OCI-LY1 (cell line): Measurements from ENCODE around the gene C1QTNF3.
"Not testable (repeated sequence)": the region's sequence is repeated elsewhere in the genome, so short reads cannot be mapped to it uniquely, and the experiment has no call there.

Experiments used
- H2AFZ ChIP-seq: fragments of 200-600 bp; sonication (generic), shearing (Covaris generic); 2 replicates; pipeline ENCODE4 v1.6.0; 2014; ENCODE audit warnings: antibody characterized with exemption, mild to moderate bottlenecking, low read length
- H3F3A ChIP-seq: fragments of 200-600 bp; sonication (generic), shearing (Covaris generic); 2 replicates; pipeline ENCODE4 v1.6.0; 2014; ENCODE audit warnings: mild to moderate bottlenecking, antibody characterized with exemption, low read length, moderate library complexity; ENCODE audit not compliant: insufficient read depth
- H3K27ac ChIP-seq: fragments of 200-600 bp; sonication (generic); 2 replicates; pipeline ENCODE4 v1.5.1; 2014; ENCODE audit warnings: low read length, mixed run types, mild to moderate bottlenecking, low read depth; ENCODE audit not compliant: poor library complexity, severe bottlenecking
- H3K27me3 ChIP-seq: fragments of 200-600 bp; sonication (generic); 2 replicates; pipeline ENCODE4 v1.6.0; 2014; ENCODE audit warnings: antibody characterized with exemption, mild to moderate bottlenecking, low read length, moderate library complexity; ENCODE audit not compliant: insufficient read depth
- H3K36me3 ChIP-seq: fragments of 200-600 bp; sonication (generic); 2 replicates; pipeline ENCODE4 v1.6.1; 2014; ENCODE audit warnings: mild to moderate bottlenecking, antibody characterized with exemption, low read length, moderate library complexity, mixed read lengths; ENCODE audit not compliant: insufficient read depth
- H3K4me1 ChIP-seq: fragments of 200-600 bp; sonication (generic); 2 replicates; pipeline ENCODE4 v1.5.1; 2014; ENCODE audit warnings: mild to moderate bottlenecking, low read length, moderate library complexity; ENCODE audit not compliant: insufficient read depth, severe bottlenecking
- H3K4me2 ChIP-seq: fragments of 200-600 bp; sonication (generic), shearing (Covaris generic); 2 replicates; pipeline ENCODE4 v1.6.1; 2014; ENCODE audit warnings: low read length
- H3K4me3 ChIP-seq: fragments of 200-600 bp; sonication (generic); 2 replicates; pipeline ENCODE4 v1.5.1; 2014; ENCODE audit warnings: low read length, low read depth, mild to moderate bottlenecking, mixed read lengths; ENCODE audit not compliant: poor library complexity, severe bottlenecking
- H3K79me2 ChIP-seq: fragments of 200-600 bp; shearing (Covaris generic); 2 replicates; pipeline ENCODE4 v1.6.1; 2016; ENCODE audit warnings: mixed run types, low read length, mixed read lengths; ENCODE audit not compliant: insufficient read depth
- H3K9ac ChIP-seq: fragments of 200-600 bp; sonication (generic), shearing (Covaris generic); 2 replicates; pipeline ENCODE4 v1.6.1; 2014; ENCODE audit warnings: mild to moderate bottlenecking, low read length, mixed read lengths
- H3K9me2 ChIP-seq: fragments of 200-600 bp; sonication (generic), shearing (Covaris generic); 2 replicates; pipeline ENCODE4 v1.6.1; 2014; ENCODE audit warnings: low read depth, mild to moderate bottlenecking, low read length, mixed read lengths
- H3K9me3 ChIP-seq: fragments of 200-600 bp; shearing (Covaris generic); 2 replicates; pipeline ENCODE4 v1.6.1; 2014; ENCODE audit warnings: low read length, mixed read lengths
- H4K20me1 ChIP-seq: fragments of 200-600 bp; sonication (generic), shearing (Covaris generic); 2 replicates; pipeline ENCODE4 v1.6.0; 2016; ENCODE audit warnings: mild to moderate bottlenecking, low read length; ENCODE audit not compliant: insufficient read depth
- EZH2 ChIP-seq: fragments of 200-600 bp; sonication (generic), shearing (Covaris generic); IDR thresholded peaks from 2 replicates; pipeline ENCODE4 v1.8.0; 2017; ENCODE audit warnings: borderline replicate concordance, mixed run types, mild to moderate bottlenecking, antibody characterized with exemption, low read length, moderate library complexity, mixed read lengths
- TF ChIP-seq, protein P1 (sequence below): fragments of 200-600 bp; sonication (generic), shearing (Covaris generic); IDR thresholded peaks from 2 replicates; pipeline ENCODE4 v1.5.1; 2017; ENCODE audit warnings: mild to moderate bottlenecking, antibody characterized with exemption, low read length, moderate library complexity, mixed read lengths

Gene C1QTNF3

DNA sequence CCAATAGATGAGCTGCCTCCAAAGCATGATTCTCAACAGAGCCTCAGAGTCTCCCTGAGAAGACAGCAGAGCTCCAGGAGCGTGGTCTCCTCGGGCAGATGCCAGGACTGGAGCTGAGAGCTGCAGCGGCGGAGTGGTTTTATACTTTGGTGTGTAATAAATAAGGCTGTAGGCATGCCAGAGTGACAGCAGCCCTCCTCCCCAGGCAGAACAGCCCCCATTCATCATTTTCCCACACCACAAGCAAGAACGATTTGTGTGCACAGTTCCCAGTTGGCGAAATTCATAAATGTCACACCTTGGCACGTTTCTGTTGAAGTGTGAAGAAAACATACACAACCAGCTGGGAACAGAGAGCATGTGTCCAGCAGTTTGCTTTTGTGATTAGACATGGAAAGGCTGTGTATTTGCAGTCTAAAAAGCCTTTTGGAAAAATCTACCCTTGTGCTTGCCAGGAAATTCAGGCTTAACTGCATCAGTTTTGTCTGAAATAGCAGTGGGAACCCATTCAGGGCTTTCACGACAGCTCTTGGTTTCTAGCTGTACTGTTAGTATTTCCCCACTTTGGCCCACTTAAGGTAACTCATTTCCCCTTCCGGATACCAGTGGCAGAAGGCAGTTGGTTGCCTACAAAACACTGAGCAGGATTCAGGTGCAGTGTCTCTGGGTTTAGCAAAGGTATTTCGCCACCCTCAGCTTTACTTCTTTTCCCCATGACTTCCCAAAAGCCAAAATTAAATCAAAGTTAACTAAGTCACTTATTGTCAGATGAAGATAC is at the start of gene C1QTNF3:
TSS of gene C1QTNF3 (minus strand) at position 115 of the 778 bp plus-strand sequence. CDS start at position 27, 88 bp downstream.
- H3K27ac ChIP-seq, result no peak within 1 kb of the TSS
- H3K9me2 ChIP-seq, result no peaks in the 10 kb centered on the region
- no peaks in the 10 kb centered on the region for H3F3A ChIP-seq
- H3K9me3 ChIP-seq, result no peaks in the 10 kb centered on the region
- H4K20me1 ChIP-seq, result no peaks in the 10 kb centered on the region
- H3K4me2 ChIP-seq, result no peak within 1 kb of the TSS
- TF ChIP-seq, protein P1, sequence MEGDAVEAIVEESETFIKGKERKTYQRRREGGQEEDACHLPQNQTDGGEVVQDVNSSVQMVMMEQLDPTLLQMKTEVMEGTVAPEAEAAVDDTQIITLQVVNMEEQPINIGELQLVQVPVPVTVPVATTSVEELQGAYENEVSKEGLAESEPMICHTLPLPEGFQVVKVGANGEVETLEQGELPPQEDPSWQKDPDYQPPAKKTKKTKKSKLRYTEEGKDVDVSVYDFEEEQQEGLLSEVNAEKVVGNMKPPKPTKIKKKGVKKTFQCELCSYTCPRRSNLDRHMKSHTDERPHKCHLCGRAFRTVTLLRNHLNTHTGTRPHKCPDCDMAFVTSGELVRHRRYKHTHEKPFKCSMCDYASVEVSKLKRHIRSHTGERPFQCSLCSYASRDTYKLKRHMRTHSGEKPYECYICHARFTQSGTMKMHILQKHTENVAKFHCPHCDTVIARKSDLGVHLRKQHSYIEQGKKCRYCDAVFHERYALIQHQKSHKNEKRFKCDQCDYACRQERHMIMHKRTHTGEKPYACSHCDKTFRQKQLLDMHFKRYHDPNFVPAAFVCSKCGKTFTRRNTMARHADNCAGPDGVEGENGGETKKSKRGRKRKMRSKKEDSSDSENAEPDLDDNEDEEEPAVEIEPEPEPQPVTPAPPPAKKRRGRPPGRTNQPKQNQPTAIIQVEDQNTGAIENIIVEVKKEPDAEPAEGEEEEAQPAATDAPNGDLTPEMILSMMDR, result no peak
- no peak for TF ChIP-seq EZH2
- no peaks in the 10 kb centered on the region for H3K79me2 ChIP-seq
- H3K36me3 ChIP-seq, result no peaks in the 10 kb centered on the region
- H3K4me1 ChIP-seq, result peaks cover 7% of the 10 kb centered on the region
- no peak within 1 kb of the TSS for H2AFZ ChIP-seq
- no peaks in the 10 kb centered on the region for H3K27me3 ChIP-seq
- H3K4me3 ChIP-seq, result no peak within 1 kb of the TSS
- no peak within 1 kb of the TSS for H3K9ac ChIP-seq

- not testable (repeated sequence) for H3K4me1 ChIP-seq, H3K36me3 ChIP-seq, H3F3A ChIP-seq, H3K27ac ChIP-seq, H4K20me1 ChIP-seq, H3K9ac ChIP-seq, H2AFZ ChIP-seq, H3K9me3 ChIP-seq, H3K27me3 ChIP-seq, H3K79me2 ChIP-seq, H3K4me2 ChIP-seq, H3K4me3 ChIP-seq, H3K9me2 ChIP-seq
Observed at GRCh38 chr5:34091039-34091438, 48.0 kb upstream of the C1QTNF3 start.

- H3F3A ChIP-seq, H3K4me2 ChIP-seq, H3K36me3 ChIP-seq, H3K4me1 ChIP-seq, H2AFZ ChIP-seq, H3K9ac ChIP-seq, H3K9me2 ChIP-seq, H3K9me3 ChIP-seq, H3K4me3 ChIP-seq, H3K79me2 ChIP-seq, H3K27ac ChIP-seq, H4K20me1 ChIP-seq, H3K27me3 ChIP-seq: not testable (repeated sequence)
Observed at GRCh38 chr5:34089802-34090201, 46.8 kb upstream of the C1QTNF3 start.

GRCh38 chr5:34087728-34088127 is 44.7 kb upstream of the C1QTNF3 start:
- not testable (repeated sequence) for H3K4me1 ChIP-seq, H2AFZ ChIP-seq, H3F3A ChIP-seq, H3K4me3 ChIP-seq, H3K4me2 ChIP-seq, H3K79me2 ChIP-seq, H3K9me3 ChIP-seq, H4K20me1 ChIP-seq, H3K27ac ChIP-seq, H3K9me2 ChIP-seq, H3K27me3 ChIP-seq, H3K9ac ChIP-seq, H3K36me3 ChIP-seq

DNA sequence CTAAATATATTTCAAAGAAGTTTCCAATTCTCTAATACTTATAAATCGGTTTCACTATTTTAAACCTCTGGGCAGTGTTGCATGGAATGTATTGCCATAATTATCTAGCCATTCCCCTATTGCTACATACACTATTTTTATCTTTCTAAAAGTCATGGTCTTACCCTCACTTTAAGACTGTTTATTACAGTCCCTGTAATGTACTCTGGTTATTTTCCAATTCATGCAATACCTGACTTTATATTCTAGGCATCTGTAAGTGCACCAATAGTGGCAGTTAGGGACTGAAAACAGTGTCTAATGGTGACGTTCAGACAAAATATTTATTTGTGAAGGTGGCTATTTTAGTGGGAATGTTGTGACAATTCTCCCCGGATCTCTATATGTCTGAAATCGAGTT is 40.9 kb upstream of the C1QTNF3 start:
- not testable (repeated sequence) for H3K9me3 ChIP-seq, H3K9ac ChIP-seq, H3K4me3 ChIP-seq, H3K79me2 ChIP-seq, H3K36me3 ChIP-seq, H2AFZ ChIP-seq, H3K4me2 ChIP-seq, H4K20me1 ChIP-seq, H3K4me1 ChIP-seq, H3K27me3 ChIP-seq, H3F3A ChIP-seq, H3K9me2 ChIP-seq, H3K27ac ChIP-seq

GRCh38 chr5:34079505-34079904 is 36.5 kb upstream of the C1QTNF3 start:
- not testable (repeated sequence) for H3K4me1 ChIP-seq, H3F3A ChIP-seq, H3K9me2 ChIP-seq, H3K4me2 ChIP-seq, H3K9ac ChIP-seq, H3K4me3 ChIP-seq, H4K20me1 ChIP-seq, H2AFZ ChIP-seq, H3K27me3 ChIP-seq, H3K36me3 ChIP-seq, H3K27ac ChIP-seq, H3K9me3 ChIP-seq, H3K79me2 ChIP-seq

- H2AFZ ChIP-seq, H3F3A ChIP-seq, H3K36me3 ChIP-seq, H3K79me2 ChIP-seq, H3K4me2 ChIP-seq, H3K27ac ChIP-seq, H3K4me1 ChIP-seq, H3K9me3 ChIP-seq, H3K9me2 ChIP-seq, H3K4me3 ChIP-seq, H4K20me1 ChIP-seq, H3K9ac ChIP-seq, H3K27me3 ChIP-seq: not testable (repeated sequence)
Observed at GRCh38 chr5:34077636-34078035, 34.6 kb upstream of the C1QTNF3 start.
